H1 (cell line): ENCODE measurements around the gene DNER. TPM values are rescaled to one million over a fixed set of nuclear protein-coding genes. Genes with fewer than 3 reads are reported as not detected.

Experiments
- CTCF ChIA-PET: fragments of 300-600 bp; sonication (Branson Sonifier 250); formaldehyde crosslinking; loops from one replicate; lab custom pipeline; 2021; ENCODE audit not compliant: partially characterized antibody; lab: Charles Lee
- POLR2A ChIA-PET: fragments of 300-600 bp; sonication (Branson Sonifier 250); formaldehyde crosslinking; loops from one replicate; lab custom pipeline; 2021; ENCODE audit warnings: inconsistent platforms; ENCODE audit not compliant: partially characterized antibody; lab: Charles Lee
- DNase-seq, 2 experiments: peaks; one replicate each; pipeline versions ENCODE4 v3.0.0 to v3.0.0-alpha.2; 2010 to 2022; ENCODE audit warnings: low spot score in 2 of 2, low read depth in 1 of 2, mixed read lengths in 1 of 2
- FAIRE-seq: peaks from 2 replicates; lab custom pipeline; 2011; peaks lifted over from hg19 to GRCh38; lab: Jason Lieb, UNC
- H2AFZ ChIP-seq: 2 replicates; pipeline ENCODE4 v1.8.1; 2012; ENCODE audit warnings: low read length, inconsistent platforms
- H2AK5ac ChIP-seq: 2 replicates; pipeline ENCODE4 v1.6.1; 2013; ENCODE audit warnings: low read depth, low read length
- H2BK120ac ChIP-seq: replicated peaks from 2 replicates; pipeline ENCODE3; 2013; ENCODE audit warnings: low read depth, low read length, inconsistent platforms
- H2BK12ac ChIP-seq: 2 replicates; pipeline ENCODE4 v1.6.1; 2013; ENCODE audit warnings: low read depth, low read length
- H2BK15ac ChIP-seq: 2 replicates; pipeline ENCODE4 v1.6.1; 2013; ENCODE audit warnings: low read length
- H2BK20ac ChIP-seq: 2 replicates; pipeline ENCODE4 v1.6.1; 2013; ENCODE audit warnings: low read length
- H2BK5ac ChIP-seq: 2 replicates; pipeline ENCODE4 v1.6.1; 2013; ENCODE audit warnings: low read depth, low read length
- H3K14ac ChIP-seq: 2 replicates; pipeline ENCODE4 v1.6.1; 2013; ENCODE audit warnings: inconsistent platforms; ENCODE audit not compliant: insufficient read length
- H3K18ac ChIP-seq: 2 replicates; pipeline ENCODE4 v1.6.1; 2013; ENCODE audit warnings: low read length; ENCODE audit errors: extremely low read depth
- H3K23ac ChIP-seq: 2 replicates; pipeline ENCODE4 v1.6.1; 2013; ENCODE audit warnings: inconsistent platforms; ENCODE audit not compliant: insufficient read length
- H3K23me2 ChIP-seq: 2 replicates; pipeline ENCODE4 v1.6.1; 2013; ENCODE audit warnings: low read depth, low read length
- H3K27ac ChIP-seq: 2 replicates; pipeline ENCODE4 v1.6.1; 2011; ENCODE audit warnings: low read depth, low read length, inconsistent platforms
- H3K27me3 ChIP-seq, 4 experiments: replicated peaks in 1 of 4; 1 replicate in 1 of 4; 2 replicates in 3 of 4; pipeline versions ENCODE4 v1.6.1 to v1.8.1; 2011 to 2013; ENCODE audit warnings: low read length in 3 of 4, mild to moderate bottlenecking in 3 of 4, inconsistent platforms in 2 of 4, mixed read lengths in 2 of 4, moderate library complexity in 1 of 4; ENCODE audit not compliant: control insufficient read depth in 3 of 4, insufficient read depth in 3 of 4; ENCODE audit errors: extremely low read depth in 1 of 4
- H3K36me3 ChIP-seq, 4 experiments: 2 replicates each; pipeline versions ENCODE4 v1.6.1 to v1.8.1; 2011 to 2013; ENCODE audit warnings: mild to moderate bottlenecking in 4 of 4, low read length in 3 of 4, moderate library complexity in 2 of 4, control low read depth in 1 of 4, inconsistent platforms in 1 of 4; ENCODE audit not compliant: insufficient read depth in 4 of 4, control insufficient read depth in 2 of 4
- H3K4ac ChIP-seq: replicated peaks from 2 replicates; pipeline ENCODE3; 2013; ENCODE audit warnings: low read length, low read depth, mixed read lengths, inconsistent platforms; ENCODE audit not compliant: insufficient read length
- H3K4me1 ChIP-seq, 4 experiments: replicated peaks in 1 of 4; 1 replicate in 1 of 4; 2 replicates in 3 of 4; pipeline versions ENCODE4 v1.6.1 to v1.8.1; 2011 to 2013; ENCODE audit warnings: low read length in 3 of 4, inconsistent platforms in 2 of 4, mixed read lengths in 1 of 4; ENCODE audit not compliant: insufficient read depth in 4 of 4, control insufficient read depth in 3 of 4
- H3K4me2 ChIP-seq, 2 experiments: 2 replicates each; pipeline versions ENCODE4 v1.6.1 to v1.8.1; 2011 to 2013; ENCODE audit warnings: low read depth in 2 of 2, low read length in 2 of 2, control low read depth in 1 of 2, inconsistent platforms in 1 of 2, mild to moderate bottlenecking in 1 of 2; ENCODE audit not compliant: insufficient read depth in 1 of 2
- H3K4me3 ChIP-seq, 4 experiments: fragments of 200-600, 300-600 bp in 1 of 4; sonication (generic), shearing (Covaris generic), sonication (Bioruptor Twin) in 1 of 4; 2 replicates each; pipeline versions ENCODE4 v1.5.1 to v1.8.1; 2011 to 2016; ENCODE audit warnings: low read length in 4 of 4, low read depth in 3 of 4, control low read depth in 2 of 4, inconsistent platforms in 2 of 4, mild to moderate bottlenecking in 2 of 4, mixed read lengths in 1 of 4, moderate library complexity in 1 of 4; ENCODE audit not compliant: insufficient read depth in 2 of 4; ENCODE audit errors: extremely low read depth in 1 of 4
- H3K56ac ChIP-seq: replicated peaks from 2 replicates; pipeline ENCODE3; 2013; ENCODE audit warnings: low read depth, mild to moderate bottlenecking, mixed read lengths, low read length, inconsistent platforms; ENCODE audit not compliant: insufficient read length
- H3K79me1 ChIP-seq: 2 replicates; pipeline ENCODE4 v1.6.1; 2013; ENCODE audit warnings: low read depth, low read length, control low read depth
- H3K79me2 ChIP-seq, 2 experiments: 2 replicates each; pipeline versions ENCODE4 v1.6.1 to v1.8.1; 2012 to 2013; ENCODE audit warnings: low read length in 2 of 2, mild to moderate bottlenecking in 2 of 2, inconsistent platforms in 1 of 2; ENCODE audit not compliant: insufficient read depth in 2 of 2, control insufficient read depth in 1 of 2
- H3K9ac ChIP-seq, 4 experiments: replicated peaks in 1 of 4; 1 replicate in 1 of 4; 2 replicates in 3 of 4; pipeline versions ENCODE4 v1.6.1 to v1.8.1; 2011 to 2013; ENCODE audit warnings: low read depth in 3 of 4, low read length in 3 of 4, control low read depth in 2 of 4, mild to moderate bottlenecking in 2 of 4, moderate library complexity in 2 of 4, inconsistent platforms in 1 of 4; ENCODE audit errors: extremely low read depth in 1 of 4
- H3K9me3 ChIP-seq, 2 experiments: 2 replicates each; pipeline versions ENCODE4 v1.6.1 to v1.8.1; 2012 to 2013; ENCODE audit warnings: mild to moderate bottlenecking in 2 of 2, moderate library complexity in 2 of 2, control low read depth in 1 of 2, inconsistent platforms in 1 of 2, low read depth in 1 of 2, low read length in 1 of 2, mixed read lengths in 1 of 2; ENCODE audit not compliant: insufficient read depth in 2 of 2
- H4K20me1 ChIP-seq, 2 experiments: replicated peaks in 1 of 2; 2 replicates each; pipeline versions ENCODE3 to v1.8.1; 2011 to 2013; ENCODE audit warnings: inconsistent platforms in 2 of 2, low read length in 2 of 2, mild to moderate bottlenecking in 1 of 2; ENCODE audit not compliant: insufficient read depth in 2 of 2, control insufficient read depth in 1 of 2
- H4K5ac ChIP-seq: 2 replicates; pipeline ENCODE4 v1.6.1; 2013; ENCODE audit warnings: low read length, low read depth, mixed read lengths, inconsistent platforms; ENCODE audit not compliant: insufficient read length
- H4K8ac ChIP-seq: 2 replicates; pipeline ENCODE4 v1.8.0; 2013; ENCODE audit warnings: mild to moderate bottlenecking, moderate library complexity, low read length, inconsistent platforms; ENCODE audit not compliant: insufficient read depth; ENCODE audit errors: extremely low read depth
- H4K91ac ChIP-seq: replicated peaks from 2 replicates; pipeline ENCODE3; 2013; ENCODE audit warnings: low read length, mixed read lengths, inconsistent platforms; ENCODE audit not compliant: insufficient read length
- CEBPB ChIP-seq: IDR thresholded peaks from 2 replicates; pipeline ENCODE4 v1.6.1; 2012; ENCODE audit warnings: low read depth, low read length
- CTBP2 ChIP-seq: IDR thresholded peaks from 2 replicates; pipeline ENCODE4 v1.7.0; 2011; ENCODE audit warnings: borderline replicate concordance, mild to moderate bottlenecking, moderate library complexity, mixed read lengths, low read length; ENCODE audit not compliant: insufficient read depth, insufficient read length
- EGR1 ChIP-seq: IDR thresholded peaks from 2 replicates; pipeline ENCODE4 v1.6.1; 2011; ENCODE audit warnings: low read depth, low read length, borderline replicate concordance
- GABPA ChIP-seq: IDR thresholded peaks from 2 replicates; pipeline ENCODE4 v1.6.1; 2011; ENCODE audit warnings: mild to moderate bottlenecking, low read length, moderate library complexity, borderline replicate concordance; ENCODE audit not compliant: insufficient read depth
- GTF2F1 ChIP-seq: IDR thresholded peaks from 2 replicates; pipeline ENCODE4 v1.6.1; 2012; ENCODE audit warnings: low read depth, low read length, improper control_type of control experiment, borderline replicate concordance
- HDAC2 ChIP-seq, 2 experiments: fragments of 300-600 bp in 1 of 2; sonication (generic) in 1 of 2; IDR thresholded peaks; 2 replicates each; pipeline ENCODE4 v1.6.1; 2011 to 2012; ENCODE audit warnings: low read depth in 2 of 2, low read length in 2 of 2, mild to moderate bottlenecking in 2 of 2, moderate library complexity in 2 of 2, borderline replicate concordance in 1 of 2, inconsistent platforms in 1 of 2
- KDM1A ChIP-seq: fragments of 200-600, 300-600 bp; sonication (generic); IDR thresholded peaks from 2 replicates; pipeline ENCODE4 v1.7.1; 2016; ENCODE audit warnings: mild to moderate bottlenecking, low read length, borderline replicate concordance
- KDM4A ChIP-seq: IDR thresholded peaks from one replicate; pipeline ENCODE4 v1.7.1; 2012; ENCODE audit warnings: low read depth, mild to moderate bottlenecking, moderate library complexity, low read length, inconsistent platforms; ENCODE audit not compliant: severe bottlenecking
- MAFK ChIP-seq: IDR thresholded peaks from 2 replicates; pipeline ENCODE4 v1.6.1; 2012; ENCODE audit warnings: low read depth, mild to moderate bottlenecking, improper control_type of control experiment, low read length
- PHF8 ChIP-seq: fragments of 200-600 bp; sonication (generic); conservative IDR thresholded peaks from 2 replicates; pipeline ENCODE4 v1.7.1; 2012; ENCODE audit warnings: low read depth, mild to moderate bottlenecking, inconsistent platforms, low read length, moderate library complexity
- POLR2AphosphoS5 ChIP-seq: IDR thresholded peaks from 2 replicates; pipeline ENCODE4 v1.6.1; 2011; ENCODE audit warnings: low read depth, low read length
- SP4 ChIP-seq: IDR thresholded peaks from 2 replicates; pipeline ENCODE4 v1.6.1; 2012; ENCODE audit warnings: low read length, inconsistent platforms
- TEAD4 ChIP-seq: IDR thresholded peaks from 2 replicates; pipeline ENCODE4 v1.6.1; 2012; ENCODE audit warnings: low read depth, low read length, inconsistent platforms, mixed read lengths
- ZNF274 ChIP-seq: IDR thresholded peaks from 2 replicates; pipeline ENCODE4 v1.7.0; 2012; ENCODE audit warnings: low read length, borderline replicate concordance; ENCODE audit errors: extremely low read depth
- WGBS, 2 experiments: shearing (Covaris generic) in 1 of 2; methylation state at CpG; one replicate each; pipeline versions ENCODE4 v1.1.6 to v1.1.7; 2013 to 2015; ENCODE audit warnings: low lambda C conversion rate in 2 of 2, mixed read lengths in 2 of 2, inconsistent platforms in 1 of 2, low coverage in 1 of 2, missing lambda C conversion rate in 1 of 2; ENCODE audit not compliant: insufficient replicate concordance in 2 of 2, insufficient coverage in 1 of 2, insufficient read length in 1 of 2; ENCODE audit errors: extremely low coverage in 1 of 2, missing lambda C conversion rate in 1 of 2; 5-methylcytosine and 5-hydroxymethylcytosine counted together
- polyA plus RNA-seq, 7 experiments: library from polyadenylated mRNA; depleted of rRNA in 3 of 7; stranded (reverse) in 5 of 7; unstranded in 2 of 7; fragments of >200 nt in 5 of 7; fragments of 200-250 nt in 2 of 7; gene quantifications; 1 replicate in 5 of 7; 2 replicates in 1 of 7; 4 replicates in 1 of 7; pipeline versions ENCODE4 v1.2.1 to v1.2.3, GENCODE V29; 2011 to 2013; ENCODE audit warnings: missing spikeins in 2 of 7, mixed read lengths in 2 of 7
- total RNA-seq: library from RNA; stranded (reverse); fragmentation: NEBNext Ultra II Directional; extraction: Animal tissue kit (Norgen Biotek cat#: 25700); gene quantifications from 2 replicates; pipeline ENCODE4 v1.2.1, GENCODE V29; 2021

The DNER gene
- total and polyA plus RNA-seq, 2 of the 8 experiments (the other 6 are each of a cell fraction or from before 2014, with no cell fraction given) = 6.8 to 16.3 TPM

DNA sequence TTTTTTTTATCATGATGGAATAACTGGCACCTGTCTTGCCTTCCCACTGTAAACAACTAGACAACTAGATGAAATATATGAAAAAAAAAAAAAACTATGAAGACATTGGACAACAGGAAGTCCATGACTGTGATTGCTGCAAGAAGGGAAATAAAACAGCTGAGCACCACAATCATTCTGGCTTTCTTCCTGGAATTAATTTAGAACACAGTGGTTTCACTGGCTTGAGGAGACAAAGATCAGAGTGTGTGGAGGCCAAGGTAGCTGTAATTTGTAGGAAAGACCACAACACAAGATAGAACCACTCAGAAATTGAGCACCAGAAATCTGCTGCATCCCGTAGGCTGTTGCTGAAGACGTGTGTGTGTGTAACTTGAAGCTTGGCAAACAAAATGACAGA is 322.2 kb downstream of the DNER start:
- H3K27ac ChIP-seq = no peak overlapping the region
- CTCF ChIA-PET = no interaction called here
- FAIRE-seq = no peak
- no peak for TF ChIP-seq MAFK
- TF ChIP-seq HDAC2 (IDR thresholded peaks at IDR 0.05; ENCODE audit: borderline replicate concordance in 1 of 2, low read depth in 2 of 2, low read length in 2 of 2) = no peak
- TF ChIP-seq TEAD4 = no peak
- no peak for TF ChIP-seq CTBP2
- TF ChIP-seq GTF2F1 = no peak
- TF ChIP-seq EGR1 = no peak
- no peak for TF ChIP-seq KDM4A
- no peak for TF ChIP-seq POLR2AphosphoS5
- no peak for TF ChIP-seq SP4
- TF ChIP-seq CEBPB = no peak
- TF ChIP-seq KDM1A = no peak
- no peak for TF ChIP-seq PHF8
- no peak for TF ChIP-seq GABPA
- TF ChIP-seq ZNF274 = no peak

More for the DNA sequence above, 322.2 kb downstream of the DNER start:
- no peaks in the 10 kb centered on the region for H4K20me1 ChIP-seq
- no peak overlapping the region for H4K8ac ChIP-seq
- H3K18ac ChIP-seq = no peak overlapping the region
- H3K4me3 ChIP-seq = no peak overlapping the region
- H3K9ac ChIP-seq = no peak overlapping the region
- POLR2A ChIA-PET = no interaction called here
- peaks cover 0 to 4% of the 10 kb centered on the region in 2 experiments; a peak in 2 of 4 replicates for H3K9me3 ChIP-seq
- no peaks in the 10 kb centered on the region for H3K79me1 ChIP-seq
- no peak overlapping the region for H2BK5ac ChIP-seq
- no peak overlapping the region for H4K5ac ChIP-seq
- no peak overlapping the region for H2BK12ac ChIP-seq
- H3K79me2 ChIP-seq = no peaks in the 10 kb centered on the region
- H4K91ac ChIP-seq = no peak overlapping the region
- H3K4me2 ChIP-seq = no peak overlapping the region
- no peak overlapping the region for H2BK120ac ChIP-seq
- H3K4ac ChIP-seq = no peak overlapping the region
- no peak overlapping the region for H2AFZ ChIP-seq
- DNase-seq = no peak
- WGBS, 2 experiments = 87% methylated on average over 2 of the region's 2 CpGs; no CpG with 5 or more reads in 1 of the 2 experiments
- peaks cover 0 to 4% (median 0%) of the 10 kb centered on the region in 4 experiments; a peak in 1 of 7 replicates for H3K4me1 ChIP-seq
- no peaks in the 10 kb centered on the region for H3K36me3 ChIP-seq
- H2BK20ac ChIP-seq = no peak overlapping the region
- no peak overlapping the region for H3K56ac ChIP-seq
- H3K27me3 ChIP-seq = no peaks in the 10 kb centered on the region
- H2AK5ac ChIP-seq = no peak overlapping the region
- H3K23ac ChIP-seq = no peak overlapping the region
- no peak overlapping the region for H2BK15ac ChIP-seq
- H3K14ac ChIP-seq = no peak overlapping the region
- H3K23me2 ChIP-seq = no peaks in the 10 kb centered on the region
